IMR-90 (cell line): ENCODE results near the gene TRAPPC8. TPM values are rescaled to one million over a fixed set of nuclear protein-coding genes. Genes with fewer than 3 reads are reported as not detected.

ENCODE experiments used
- ATAC-seq: fragments of 200-7000 bp; cut with Tn5 transposase; 2 replicates; pipeline ENCODE4 v1.9.1; 2020; ENCODE audit warnings: low read depth, mild to moderate bottlenecking, moderate library complexity
- BruUV-seq: library from RNA; stranded (reverse); fragments of 400-500 nt; replicated peaks from 2 replicates; lab custom pipeline; 2021; lab: Mats Ljungman, UMichigan
- CTCF ChIA-PET: fragments of 300-600 bp; formaldehyde crosslinking; extraction: SDS; loops from one replicate; lab custom pipeline; 2021; ENCODE audit warnings: antibody characterized with exemption; lab: Yijun Ruan, JAX
- POLR2A ChIA-PET: fragments of 300-600 bp; sonication (Branson Sonifier 250); formaldehyde crosslinking; loops from one replicate; lab custom pipeline; 2022; ENCODE audit warnings: antibody characterized with exemption; ENCODE audit not compliant: unreplicated experiment; lab: Charles Lee
- DNase-seq: peaks from one replicate; pipeline ENCODE4 v3.0.0; 2013
- H2AFZ ChIP-seq: replicated peaks from 2 replicates; pipeline ENCODE3; 2013; ENCODE audit warnings: low read length, mild to moderate bottlenecking; ENCODE audit not compliant: poor library complexity
- H2AK5ac ChIP-seq: 2 replicates; pipeline ENCODE4 v1.6.1; 2013; ENCODE audit warnings: low read depth, low read length, inconsistent platforms
- H2AK9ac ChIP-seq: replicated peaks from 2 replicates; pipeline ENCODE3; 2013; ENCODE audit warnings: mild to moderate bottlenecking, low read depth, low read length, moderate library complexity; ENCODE audit not compliant: poor library complexity
- H2BK120ac ChIP-seq: 2 replicates; pipeline ENCODE4 v1.6.1; 2013; ENCODE audit warnings: low read depth, low read length, inconsistent platforms
- H2BK15ac ChIP-seq: 3 replicates; pipeline ENCODE4 v1.6.1; 2013; ENCODE audit warnings: low read depth, low read length, inconsistent platforms
- H2BK20ac ChIP-seq: 2 replicates; pipeline ENCODE4 v1.6.1; 2013; ENCODE audit warnings: low read depth, mild to moderate bottlenecking, inconsistent platforms, low read length, moderate library complexity
- H2BK5ac ChIP-seq: 2 replicates; pipeline ENCODE4 v1.6.1; 2013; ENCODE audit warnings: mild to moderate bottlenecking, low read depth, low read length, inconsistent platforms; ENCODE audit not compliant: poor library complexity, severe bottlenecking
- H3K14ac ChIP-seq: replicated peaks from 2 replicates; pipeline ENCODE4 v1.6.1; 2013; ENCODE audit warnings: low read depth, low read length, inconsistent platforms
- H3K18ac ChIP-seq: 2 replicates; pipeline ENCODE4 v1.6.1; 2013; ENCODE audit warnings: low read depth, low read length, control low read depth
- H3K23ac ChIP-seq: 2 replicates; pipeline ENCODE4 v1.6.1; 2013; ENCODE audit warnings: low read depth, low read length, inconsistent platforms
- H3K27ac ChIP-seq: 2 replicates; pipeline ENCODE4 v1.5.1; 2013; ENCODE audit warnings: mild to moderate bottlenecking, control low read depth, low read length; ENCODE audit not compliant: insufficient read depth
- H3K27me3 ChIP-seq: 2 replicates; pipeline ENCODE4 v1.6.1; 2013; ENCODE audit warnings: low read length; ENCODE audit not compliant: control insufficient read depth, insufficient read depth
- H3K36me3 ChIP-seq: 2 replicates; pipeline ENCODE4 v1.6.1; 2013; ENCODE audit warnings: low read length, mixed read lengths; ENCODE audit not compliant: control insufficient read depth, insufficient read depth
- H3K4ac ChIP-seq: 2 replicates; pipeline ENCODE4 v1.6.1; 2013; ENCODE audit warnings: low read depth, low read length, inconsistent platforms
- H3K4me1 ChIP-seq: 2 replicates; pipeline ENCODE4 v1.6.1; 2013; ENCODE audit warnings: low read length, mixed read lengths; ENCODE audit not compliant: control insufficient read depth, insufficient read depth
- H3K4me2 ChIP-seq: 2 replicates; pipeline ENCODE4 v1.6.1; 2013; ENCODE audit warnings: low read depth, mild to moderate bottlenecking, control low read depth, low read length, moderate library complexity
- H3K4me3 ChIP-seq: 2 replicates; pipeline ENCODE4 v1.5.1; 2013; ENCODE audit warnings: low read depth, mild to moderate bottlenecking, control low read depth, low read length, moderate library complexity; ENCODE audit not compliant: insufficient read depth
- H3K56ac ChIP-seq: 2 replicates; pipeline ENCODE4 v1.6.1; 2013; ENCODE audit warnings: low read length, inconsistent platforms; ENCODE audit not compliant: insufficient read depth; ENCODE audit errors: extremely low read depth
- H3K79me1 ChIP-seq, 2 experiments: 2 replicates each; pipeline ENCODE4 v1.6.1; 2013; ENCODE audit warnings: low read length in 2 of 2, inconsistent platforms in 1 of 2, low read depth in 1 of 2
- H3K9ac ChIP-seq: 2 replicates; pipeline ENCODE4 v1.6.1; 2013; ENCODE audit warnings: low read depth, low read length, control low read depth
- H3K9me1 ChIP-seq: 2 replicates; pipeline ENCODE4 v1.6.1; 2013; ENCODE audit warnings: low read length, inconsistent platforms; ENCODE audit not compliant: insufficient read depth
- H3K9me3 ChIP-seq: 2 replicates; pipeline ENCODE4 v1.6.1; 2013; ENCODE audit warnings: low read length; ENCODE audit not compliant: control insufficient read depth, insufficient read depth
- H4K20me1 ChIP-seq: 2 replicates; pipeline ENCODE4 v1.6.1; 2013; ENCODE audit warnings: low read length, inconsistent platforms; ENCODE audit not compliant: insufficient read depth
- H4K5ac ChIP-seq: 2 replicates; pipeline ENCODE4 v1.6.1; 2013; ENCODE audit warnings: mild to moderate bottlenecking, low read depth, low read length, control low read depth
- H4K8ac ChIP-seq, 2 experiments: 2 replicates each; pipeline ENCODE4 v1.6.1; 2013; ENCODE audit warnings: low read depth in 2 of 2, low read length in 2 of 2, control low read depth in 1 of 2, inconsistent platforms in 1 of 2
- H4K91ac ChIP-seq: 2 replicates; pipeline ENCODE4 v1.6.1; 2013; ENCODE audit warnings: low read depth, low read length, inconsistent platforms; ENCODE audit not compliant: insufficient read depth
- BHLHE40 ChIP-seq: fragments of 150-350 bp; IDR thresholded peaks from 2 replicates; pipeline ENCODE4 v1.6.1; 2016; ENCODE audit warnings: mild to moderate bottlenecking, low read depth, low read length
- CEBPB ChIP-seq: IDR thresholded peaks from 2 replicates; pipeline ENCODE4 v1.6.1; 2012; ENCODE audit warnings: low read depth, low read length, improper control_type of control experiment
- CHD1 ChIP-seq: IDR thresholded peaks from 2 replicates; pipeline ENCODE4 v1.6.1; 2012; ENCODE audit warnings: low read depth, low read length, improper control_type of control experiment
- CTCF ChIP-seq: conservative IDR thresholded peaks from 2 replicates; pipeline ENCODE4 v1.5.1; 2012; ENCODE audit warnings: mild to moderate bottlenecking, low read depth, low read length, improper control_type of control experiment
- ELK1 ChIP-seq: fragments of 150-350 bp; IDR thresholded peaks from 2 replicates; pipeline ENCODE4 v1.6.1; 2016; ENCODE audit warnings: low read depth, mild to moderate bottlenecking, low read length, moderate library complexity, borderline replicate concordance
- FOS ChIP-seq: fragments of 150-350 bp; IDR thresholded peaks from 2 replicates; pipeline ENCODE4 v1.6.1; 2016; ENCODE audit warnings: low read depth, low read length
- MAFK ChIP-seq: IDR thresholded peaks from 2 replicates; pipeline ENCODE4 v1.6.1; 2012; ENCODE audit warnings: low read depth, low read length, improper control_type of control experiment
- MAZ ChIP-seq: IDR thresholded peaks from 2 replicates; pipeline ENCODE4 v1.6.1; 2012; ENCODE audit warnings: low read depth, mild to moderate bottlenecking, low read length, improper control_type of control experiment, moderate library complexity, borderline replicate concordance
- MXI1 ChIP-seq: IDR thresholded peaks from 2 replicates; pipeline ENCODE4 v1.6.1; 2012; ENCODE audit warnings: low read depth, mild to moderate bottlenecking, low read length, moderate library complexity, borderline replicate concordance
- NFE2L2 ChIP-seq: fragments of 150-350 bp; IDR thresholded peaks from 2 replicates; pipeline ENCODE4 v1.6.1; 2016; ENCODE audit warnings: low read depth, mild to moderate bottlenecking, low read length
- POLR2A ChIP-seq: IDR thresholded peaks from 2 replicates; pipeline ENCODE4 v1.6.1; 2012; ENCODE audit warnings: mild to moderate bottlenecking, low read depth, low read length
- RAD21 ChIP-seq: IDR thresholded peaks from 2 replicates; pipeline ENCODE4 v1.6.1; 2012; ENCODE audit warnings: low read length, improper control_type of control experiment
- RCOR1 ChIP-seq: IDR thresholded peaks from 2 replicates; pipeline ENCODE4 v1.6.1; 2012; ENCODE audit warnings: mild to moderate bottlenecking, low read length, improper control_type of control experiment; ENCODE audit not compliant: insufficient replicate concordance
- RFX5 ChIP-seq: IDR thresholded peaks from 2 replicates; pipeline ENCODE4 v1.8.0; 2012; ENCODE audit warnings: low read depth, mild to moderate bottlenecking, low read length, moderate library complexity
- SMC3 ChIP-seq: fragments of 150-350 bp; IDR thresholded peaks from 2 replicates; pipeline ENCODE4 v1.6.1; 2016; ENCODE audit warnings: low read depth, mild to moderate bottlenecking, antibody characterized with exemption, low read length, moderate library complexity
- USF2 ChIP-seq: fragments of 150-350 bp; IDR thresholded peaks from 2 replicates; pipeline ENCODE4 v1.6.1; 2017; ENCODE audit warnings: mild to moderate bottlenecking, antibody characterized with exemption, low read length, low read depth
- WGBS, 2 experiments: methylation state at CpG; one replicate each; pipeline versions ENCODE4 v1.1.5 to v1.1.7; 2013; ENCODE audit warnings: missing lambda C conversion rate in 2 of 2; ENCODE audit not compliant: insufficient read length in 1 of 2; ENCODE audit errors: extremely low coverage in 2 of 2; 5-methylcytosine and 5-hydroxymethylcytosine counted together
- dilution Hi-C: fragments of 300-500 bp; cut with HindIII; formaldehyde crosslinking; loops from one replicate; pipeline ENCODE4 v1.14.3; 2018; ENCODE audit warnings: low sequenced_read_pairs; ENCODE audit not compliant: unreplicated experiment
- in situ Hi-C: fragments of 300-500 bp; cut with MboI; formaldehyde crosslinking; loops from 3 replicates; pipeline ENCODE4 v1.14.3; 2019; ENCODE audit warnings: low sequenced_read_pairs, inconsistent platforms, mixed read lengths
- intact Hi-C: fragments of 100-400 bp; cut with micrococcal nuclease; formaldehyde crosslinking; loops from 2 replicates; pipeline ENCODE4 v1.10.0; 2022
- polyA plus RNA-seq, 3 experiments: library from polyadenylated mRNA; depleted of rRNA; stranded (reverse); fragments of >200 nt; gene quantifications; 2 replicates each; pipeline ENCODE4 v1.2.3, GENCODE V29; 2012; ENCODE audit warnings: low replicate concordance in 1 of 3
- total RNA-seq: library from RNA; depleted of rRNA; stranded (reverse); fragments of >200 nt; gene quantifications from 2 replicates; pipeline ENCODE4 v1.2.3, GENCODE V29; 2012

Gene TRAPPC8
- total and polyA plus RNA-seq, 2 of the 4 experiments (the other 2 are of a cell fraction): 21.8 to 54.3 TPM

- Histone ChIP-seq H3K4me1 (no peaks in the 10 kb centered on the region), H3K4me3 (no peak overlapping the region), H3K9ac (no peak overlapping the region), H2BK20ac (no peak overlapping the region), H4K20me1 (no peaks in the 10 kb centered on the region), H3K27ac (no peak overlapping the region), H2AFZ (no peak overlapping the region), H2AK9ac (no peak overlapping the region), H2BK5ac (no peak overlapping the region), H2BK15ac (no peak overlapping the region), H3K23ac (no peak overlapping the region), H4K8ac (no peak overlapping the region), H2BK120ac (no peak overlapping the region), H3K4me2 (no peak overlapping the region), H4K5ac (no peak overlapping the region), H3K27me3 (no peaks in the 10 kb centered on the region), H3K18ac (no peak overlapping the region), H2AK5ac (no peak overlapping the region), H3K36me3 (peaks cover 15% of the 10 kb centered on the region), H3K9me3 (no peaks in the 10 kb centered on the region), H3K56ac (no peak overlapping the region), H4K91ac (no peak overlapping the region), H3K14ac (no peak overlapping the region), H3K4ac (no peak overlapping the region), H3K9me1 (no peaks in the 10 kb centered on the region), H3K79me1 (no peaks in the 10 kb centered on the region)
- intact Hi-C loops (no loop called here), dilution Hi-C loops (no loop called here), in situ Hi-C loops (no loop called here)
- ChIA-PET CTCF (no interaction called here), POLR2A (no interaction called here)
- BruUV-seq: no TSS peak
- ATAC-seq: no peak
- DNase-seq: no peak
- WGBS, 2 experiments: 93% methylated on average over 3 of the region's 3 CpGs; no CpG with 5 or more reads in 1 of the 2 experiments
- TF ChIP-seq SMC3: no peak
- no peak for TF ChIP-seq RFX5
- no peak for TF ChIP-seq MAFK
- TF ChIP-seq RCOR1: no peak
- no peak for TF ChIP-seq FOS
- no peak for TF ChIP-seq NFE2L2
- no peak for TF ChIP-seq MXI1
- no peak for TF ChIP-seq USF2
- TF ChIP-seq MAZ: no peak
- no peak for TF ChIP-seq RAD21
- no peak for TF ChIP-seq CHD1
- TF ChIP-seq BHLHE40: no peak
- TF ChIP-seq CTCF: no peak
- TF ChIP-seq POLR2A: no peak
- no peak for TF ChIP-seq CEBPB
- no peak for TF ChIP-seq ELK1
Observed at GRCh38 chr18:31837879-31838278, 105.0 kb downstream of the TRAPPC8 start.
